GM21723 (cell line): ENCODE results near the gene LAMC3.
"Not testable (repeated sequence)": the region's sequence is repeated elsewhere in the genome, so short reads cannot be mapped to it uniquely, and the experiment has no call there.

Experiments
- ATAC-seq: cut with Tn5 transposase; IDR thresholded peaks from one replicate; pipeline ENCODE4 v1.9.1; 2021; ENCODE audit warnings: mild to moderate bottlenecking, moderate library complexity; ENCODE audit not compliant: unreplicated experiment

LAMC3 gene

DNA sequence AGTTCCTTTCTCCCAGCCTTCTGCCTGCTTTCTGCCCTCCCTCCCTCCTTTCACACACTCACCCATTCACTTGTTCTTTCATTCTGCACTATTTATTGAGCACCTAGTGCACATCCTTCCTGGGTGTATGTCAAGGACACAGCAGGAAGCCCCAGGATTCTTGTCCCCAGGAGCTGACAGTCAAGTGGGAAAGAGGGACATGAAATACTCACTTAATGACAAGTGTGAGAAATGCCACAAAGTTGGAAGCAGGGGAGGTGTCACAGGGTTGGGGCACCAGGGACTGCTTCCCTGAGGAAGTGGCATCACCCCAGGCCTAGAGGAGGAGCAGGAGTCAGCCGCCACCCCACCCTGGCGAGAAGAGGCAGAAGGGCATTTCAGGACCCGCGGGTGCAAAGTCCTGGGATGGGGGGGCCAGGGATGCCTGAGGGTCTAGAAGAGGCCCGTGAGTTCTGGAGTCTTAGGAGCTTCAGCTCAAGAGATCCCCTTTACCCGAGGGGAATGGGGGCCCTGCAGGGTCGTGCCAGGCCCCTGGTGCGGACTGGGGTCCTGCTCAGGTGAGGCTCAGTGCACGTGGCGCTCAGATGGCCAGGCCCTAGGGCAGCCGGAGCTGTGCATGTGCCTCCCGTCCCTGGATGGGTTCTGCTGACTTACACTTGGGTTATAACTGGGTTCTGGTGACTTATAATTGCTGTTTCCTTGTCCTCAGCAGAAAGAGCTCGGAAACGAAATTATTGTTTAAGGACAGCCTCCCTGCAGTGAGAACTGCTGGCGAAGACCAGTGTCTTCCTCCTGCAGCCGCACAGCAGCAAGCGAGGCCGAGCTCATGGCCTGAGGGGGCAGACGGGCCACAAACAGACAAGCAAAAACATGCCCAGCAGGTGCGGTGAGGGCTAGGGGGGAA, 16.9 kb upstream of the LAMC3 start:
- ATAC-seq: no peak

DNA sequence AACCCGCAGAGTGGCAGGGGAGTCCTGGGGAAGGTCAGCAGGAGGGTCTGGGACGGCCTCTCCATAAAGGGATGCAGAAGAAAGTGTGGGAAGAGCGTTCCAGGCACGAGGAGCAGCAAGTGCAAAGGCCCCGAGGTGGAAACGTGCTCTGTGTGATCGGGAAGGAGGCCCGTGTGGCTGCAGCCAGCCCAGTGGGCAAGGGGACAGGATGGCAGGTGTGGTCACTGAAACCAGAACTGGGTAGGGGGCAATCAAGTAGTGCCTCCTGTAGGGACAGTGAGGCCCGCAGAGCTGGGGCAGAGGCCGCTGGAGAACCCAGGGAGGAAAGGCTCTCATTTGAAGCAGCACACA, 16.3 kb upstream of the LAMC3 start:
- no peak for ATAC-seq

DNA sequence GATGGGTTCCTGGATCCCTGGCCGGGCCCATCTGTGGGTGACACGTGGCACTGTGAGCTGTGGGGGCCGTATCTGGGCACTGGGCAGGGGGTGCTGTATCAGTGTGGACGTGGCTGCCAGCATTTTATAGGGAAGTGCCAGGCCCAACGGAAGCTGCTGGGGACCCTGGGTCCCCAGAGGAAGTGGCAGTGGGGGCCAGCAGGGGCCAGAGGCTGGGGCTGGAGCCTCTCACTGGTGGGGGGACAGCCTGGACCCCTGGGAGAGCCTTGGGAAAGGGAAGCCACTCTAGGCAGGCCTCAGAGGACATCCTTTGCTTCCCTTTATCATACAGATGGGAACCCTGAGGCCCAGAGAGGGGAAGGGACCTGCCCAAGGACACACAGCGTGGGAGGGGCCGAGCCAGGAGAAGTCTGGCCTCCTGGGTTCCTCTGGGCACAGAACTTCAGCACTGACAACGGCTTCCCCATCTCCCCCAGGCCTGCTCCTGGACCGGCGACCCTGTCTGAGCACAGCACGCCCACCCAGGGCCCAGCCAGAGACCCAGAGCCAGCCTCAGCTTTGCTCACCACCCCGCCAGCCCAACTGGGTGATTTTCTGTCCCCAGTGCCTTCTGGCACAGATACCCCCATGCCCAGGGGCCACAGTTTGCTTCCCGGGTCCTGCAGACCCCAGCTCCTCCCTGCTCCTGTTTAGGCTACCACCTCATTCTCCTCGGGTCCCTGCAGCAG, 15.5 kb upstream of the LAMC3 start:
- ATAC-seq: no peak

DNA sequence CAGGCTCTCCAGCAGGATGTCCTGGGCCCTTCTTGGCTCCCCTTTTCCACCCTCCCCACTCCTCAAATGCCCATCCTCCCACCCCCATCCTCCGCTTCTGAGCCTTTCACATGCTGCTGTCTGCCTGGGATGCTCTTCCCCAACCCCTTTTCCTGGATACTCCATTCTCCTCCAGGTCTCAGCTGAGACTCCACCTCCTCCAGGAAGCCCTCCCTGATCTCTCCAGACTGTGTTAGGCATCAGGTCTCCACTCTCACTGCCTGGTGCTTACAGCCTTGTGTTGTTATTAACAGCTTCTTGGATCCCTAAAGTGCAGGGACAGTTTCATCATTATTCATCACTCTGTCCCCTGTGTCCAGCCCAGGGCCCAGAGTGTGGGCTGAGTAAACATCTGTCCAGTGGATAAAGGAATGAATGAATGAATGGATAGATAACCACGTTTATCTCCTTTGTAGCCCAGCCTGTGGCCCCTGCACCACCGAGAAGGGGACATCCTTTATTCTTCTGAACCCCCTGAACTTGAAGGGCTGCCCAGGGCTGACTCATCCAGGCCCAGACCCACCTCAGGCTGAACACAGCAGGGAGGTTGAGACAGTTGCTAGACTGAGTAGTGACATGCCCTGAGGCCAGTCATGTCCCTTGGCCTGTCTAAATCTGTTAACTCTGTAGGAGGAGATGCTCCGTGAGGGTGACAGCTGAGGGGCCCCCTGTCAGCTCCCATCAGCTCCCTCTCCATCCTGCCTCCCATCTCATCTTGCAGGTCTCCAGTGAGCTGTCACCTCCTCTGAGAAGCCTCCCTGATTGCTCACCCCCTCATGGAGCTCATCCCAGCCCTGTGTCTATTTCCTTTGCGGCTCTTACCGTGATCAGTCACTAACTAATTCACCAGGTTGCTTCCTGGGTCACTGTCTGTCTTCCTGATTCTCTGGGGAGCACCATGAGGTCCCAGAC, 14.6 kb upstream of the LAMC3 start:
- no peak for ATAC-seq

DNA sequence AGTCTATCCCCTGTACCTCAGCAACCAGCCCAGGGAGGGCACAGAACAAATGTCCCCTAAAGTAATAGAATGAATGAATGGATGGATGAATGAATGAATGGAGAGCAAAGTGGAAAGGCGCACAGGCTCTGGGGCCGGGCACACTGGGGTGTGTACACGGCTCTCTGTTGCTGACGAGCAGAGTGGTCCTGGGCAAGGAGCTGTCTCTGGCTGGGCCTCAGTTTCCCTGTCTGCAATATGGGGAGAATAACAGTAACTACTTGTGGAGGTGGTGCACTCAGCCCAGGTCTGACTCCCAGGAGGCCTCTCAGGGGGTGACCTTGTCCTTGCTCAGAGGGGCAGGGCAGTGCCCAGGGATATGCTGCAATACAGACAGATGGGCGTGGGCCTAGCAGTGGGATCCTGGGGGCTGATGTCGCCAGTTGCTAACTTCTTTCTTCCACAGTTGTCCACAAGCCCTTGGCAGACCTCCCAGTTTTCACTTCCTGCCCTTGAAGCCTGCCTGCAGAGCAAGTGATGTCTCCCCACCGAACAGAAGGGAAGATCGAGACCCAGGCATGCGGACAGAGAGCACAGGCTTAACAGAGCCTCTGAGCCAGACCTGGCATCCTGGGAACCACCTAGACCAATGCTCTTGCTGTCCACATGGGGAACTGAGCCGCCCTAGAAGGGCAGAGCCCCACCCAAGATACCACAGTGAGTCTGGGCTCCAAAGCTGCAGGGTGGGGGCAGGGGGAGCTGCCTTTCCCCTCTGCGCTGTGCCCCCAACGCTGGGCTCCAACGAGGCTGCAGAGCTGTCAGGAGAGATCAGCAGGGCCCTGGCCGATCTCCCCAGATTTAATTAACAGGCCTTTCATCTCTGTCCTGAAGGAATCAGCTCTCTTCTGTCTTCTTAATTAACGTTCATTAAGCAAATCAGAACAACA, 13.6 kb upstream of the LAMC3 start:
- ATAC-seq: no peak

DNA sequence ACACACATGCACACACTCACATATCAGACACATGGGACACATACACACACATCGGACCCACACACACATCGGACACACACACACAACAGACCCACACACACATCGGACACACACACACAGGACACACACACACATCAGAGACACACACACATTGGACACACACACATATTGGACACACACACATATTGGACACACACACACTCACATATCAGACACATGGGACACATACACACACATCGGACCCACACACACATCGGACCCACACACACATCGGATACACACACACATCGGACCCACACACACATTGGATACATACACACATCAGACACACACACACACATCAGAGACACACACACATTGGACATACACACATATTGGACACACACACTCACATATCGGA, 12.8 kb upstream of the LAMC3 start:
- no peak for ATAC-seq

DNA sequence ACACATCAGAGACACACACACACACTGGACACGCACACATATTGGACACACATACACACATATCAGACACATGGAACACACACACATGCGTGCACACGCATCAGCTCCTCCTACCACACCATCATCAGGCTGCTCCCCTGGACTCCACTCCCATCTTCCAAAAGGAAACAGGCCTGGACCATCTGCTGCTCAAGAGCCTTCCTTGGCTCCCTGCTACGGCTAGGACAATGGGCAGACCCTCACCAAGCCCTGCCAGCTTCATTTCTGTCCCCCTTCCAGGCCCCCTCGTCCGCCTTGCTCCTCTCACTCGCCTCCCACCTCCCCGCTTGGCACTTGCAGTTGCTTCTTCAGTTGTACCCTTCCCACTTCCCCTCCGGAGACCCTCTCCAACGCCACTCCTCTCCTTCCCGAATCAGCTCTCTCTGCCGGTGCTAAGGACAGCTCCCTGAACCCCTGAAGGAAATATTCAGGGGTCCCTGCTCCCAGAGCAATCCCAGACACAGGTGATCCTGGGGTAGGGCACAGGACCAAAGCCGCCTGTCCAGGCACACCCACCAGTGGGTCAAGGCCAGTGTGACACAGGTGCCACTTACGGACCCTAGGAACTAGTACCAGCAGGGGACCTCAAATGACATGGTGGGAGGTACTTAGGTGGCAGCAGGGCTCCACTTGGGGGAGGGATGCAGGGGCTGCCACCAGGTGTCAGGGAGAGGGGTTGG, 12.1 kb upstream of the LAMC3 start:
- no peak for ATAC-seq

DNA sequence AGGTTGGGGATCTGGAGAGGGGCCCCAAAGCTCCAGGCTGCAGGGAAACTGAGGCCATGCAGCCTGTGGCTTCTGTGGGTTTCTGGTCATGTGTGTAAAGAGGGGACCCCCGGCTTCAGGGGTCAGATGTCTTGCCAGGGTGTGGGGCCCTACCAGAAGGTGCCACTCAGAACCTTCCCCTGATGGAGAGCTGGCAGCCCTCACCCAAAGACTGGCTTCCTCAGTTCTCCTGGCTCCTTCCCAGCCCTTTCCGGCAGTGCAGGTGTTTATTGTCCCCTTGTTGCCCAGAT, 11.6 kb upstream of the LAMC3 start:
- ATAC-seq: no peak

DNA sequence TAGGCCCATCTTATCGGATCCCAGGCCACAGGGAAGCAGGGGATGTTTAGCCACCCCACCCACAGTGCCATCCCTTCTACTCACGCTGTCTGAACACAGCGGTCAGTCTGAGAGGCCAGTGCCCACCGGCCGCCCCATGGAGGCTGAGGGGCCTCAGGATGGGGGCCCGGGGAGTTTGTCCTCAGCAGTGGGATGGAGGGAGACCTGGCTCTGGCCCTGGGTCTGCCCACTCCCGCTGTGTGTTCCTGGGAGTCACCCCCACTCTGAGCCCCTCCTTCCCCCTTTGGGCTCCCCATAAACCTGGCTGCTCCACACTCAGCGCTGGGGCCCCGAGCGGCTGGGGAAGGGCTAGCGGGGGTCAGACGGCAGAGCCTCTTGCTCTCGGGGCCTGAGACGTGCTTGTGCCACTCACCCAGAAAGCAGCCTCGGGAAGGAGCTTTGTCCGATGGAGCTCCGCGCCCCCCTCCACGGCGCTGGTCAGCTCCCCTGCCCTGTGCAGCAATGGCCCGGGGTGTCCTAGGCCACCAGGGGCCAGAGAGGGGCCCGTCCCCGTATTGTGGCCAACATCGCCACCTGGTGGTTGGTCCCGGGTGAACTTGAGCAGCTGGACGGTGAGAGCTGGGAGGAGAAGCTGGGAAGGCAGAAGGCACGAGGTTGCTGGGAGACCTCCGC, 10.9 kb upstream of the LAMC3 start:
- ATAC-seq: no peak

DNA sequence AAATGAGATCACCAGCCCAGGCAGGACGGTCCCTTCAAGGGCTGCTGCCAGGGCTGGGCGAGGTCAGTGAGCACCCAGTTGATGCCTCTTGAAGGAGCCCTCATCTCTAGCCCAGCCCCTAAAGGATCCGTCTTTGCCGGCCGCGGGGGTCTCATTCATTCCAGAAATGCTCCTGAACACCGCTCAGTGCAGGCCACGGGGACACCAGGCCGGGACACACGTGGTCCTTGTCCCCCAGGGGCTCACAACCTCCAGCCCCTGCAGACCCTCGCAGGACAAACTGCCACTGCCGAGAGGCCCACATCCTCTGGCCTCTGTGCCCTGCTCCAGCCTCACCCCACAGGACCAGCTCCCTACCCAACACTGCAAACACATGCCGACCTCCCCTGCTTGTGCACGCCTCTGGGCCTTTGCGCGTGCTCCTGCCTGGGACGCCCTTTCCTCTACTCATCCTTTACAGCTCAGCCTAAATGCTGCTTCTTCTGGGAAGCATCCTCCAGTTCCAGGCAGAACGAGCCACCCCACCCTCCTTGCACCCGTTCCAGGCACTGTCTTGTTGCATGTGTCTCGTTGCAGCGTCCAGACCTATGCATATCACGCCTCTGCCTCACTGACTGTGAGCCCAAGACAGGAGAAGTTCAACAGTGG, 10.3 kb upstream of the LAMC3 start:
- no peak for ATAC-seq

DNA sequence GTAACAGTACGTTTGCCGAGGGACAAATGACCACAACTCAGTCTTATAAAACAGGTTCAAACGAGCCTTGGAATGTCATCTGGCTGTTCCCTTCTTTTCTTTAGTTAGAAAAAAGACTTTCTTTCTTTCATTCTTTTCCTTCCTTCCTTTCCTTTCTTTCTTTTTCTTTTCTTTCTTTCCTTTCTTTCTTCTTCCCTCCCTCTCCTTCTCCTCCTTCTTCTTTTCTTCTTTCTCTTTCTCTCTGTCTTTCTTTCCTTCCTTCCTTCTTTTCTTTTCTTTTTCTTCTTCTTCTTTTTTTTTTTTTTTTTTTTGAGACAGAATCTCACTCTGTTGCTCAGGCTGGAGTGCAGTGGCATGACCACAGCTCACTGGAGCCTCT, 9.7 kb upstream of the LAMC3 start:
- no peak for ATAC-seq

DNA sequence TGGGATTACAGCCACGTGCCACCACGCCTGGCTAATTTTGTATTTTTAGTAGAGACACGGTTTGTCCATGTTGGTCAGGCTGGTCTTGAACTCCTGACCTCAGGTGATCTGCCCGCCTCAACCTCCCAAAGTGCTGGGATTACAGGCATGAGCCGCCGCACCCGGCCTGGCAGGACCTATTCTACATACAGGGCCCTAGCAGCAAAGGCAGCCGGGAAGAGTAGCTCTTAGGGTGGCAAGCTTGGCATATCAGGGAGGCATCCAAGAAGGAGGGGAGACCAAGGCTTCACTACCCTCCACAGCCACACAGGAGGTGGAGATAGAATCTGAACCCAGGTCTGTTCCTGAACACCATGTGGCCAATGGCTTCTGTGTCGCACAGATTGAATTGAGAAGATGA, 8.4 kb upstream of the LAMC3 start:
- ATAC-seq: not testable (repeated sequence)

DNA sequence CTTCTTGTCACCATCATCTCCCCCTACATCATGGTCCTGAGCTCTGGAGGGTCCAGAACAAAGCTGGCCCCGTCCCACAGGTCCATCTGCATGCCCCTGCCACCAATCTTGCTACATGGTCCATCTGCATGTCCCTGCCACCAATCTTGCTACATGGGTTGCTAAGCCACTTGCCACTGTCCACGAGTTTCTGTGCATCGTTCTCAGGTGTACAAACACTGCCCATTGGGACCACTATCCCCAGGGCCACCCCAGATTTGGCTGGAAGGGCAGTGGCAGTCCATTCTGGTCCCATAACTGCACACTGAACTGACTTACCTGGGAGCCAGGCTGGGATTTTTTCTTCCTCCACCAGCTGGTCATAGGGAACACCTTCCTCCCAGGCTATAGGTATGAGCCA, 8.0 kb upstream of the LAMC3 start:
- no peak for ATAC-seq

DNA sequence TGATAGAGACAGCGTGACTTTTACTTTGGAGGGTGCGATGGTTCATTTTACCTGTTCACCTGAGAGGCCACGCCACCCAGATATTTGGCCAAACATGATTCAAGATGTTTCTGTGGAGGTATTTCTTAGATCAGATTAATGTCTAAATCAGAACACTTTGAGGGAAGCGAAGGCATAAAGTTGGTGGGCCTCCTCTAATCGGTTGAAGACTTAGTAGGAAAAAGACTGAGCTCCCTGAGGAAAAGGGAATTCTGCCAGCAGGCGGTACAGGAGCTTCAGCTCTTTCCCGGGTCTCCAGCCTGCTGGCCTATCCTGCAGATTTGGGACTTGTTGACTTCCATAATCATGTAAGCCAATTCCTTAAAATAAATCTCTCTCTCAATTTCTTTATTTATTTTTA, 7.0 kb upstream of the LAMC3 start:
- ATAC-seq: no peak

DNA sequence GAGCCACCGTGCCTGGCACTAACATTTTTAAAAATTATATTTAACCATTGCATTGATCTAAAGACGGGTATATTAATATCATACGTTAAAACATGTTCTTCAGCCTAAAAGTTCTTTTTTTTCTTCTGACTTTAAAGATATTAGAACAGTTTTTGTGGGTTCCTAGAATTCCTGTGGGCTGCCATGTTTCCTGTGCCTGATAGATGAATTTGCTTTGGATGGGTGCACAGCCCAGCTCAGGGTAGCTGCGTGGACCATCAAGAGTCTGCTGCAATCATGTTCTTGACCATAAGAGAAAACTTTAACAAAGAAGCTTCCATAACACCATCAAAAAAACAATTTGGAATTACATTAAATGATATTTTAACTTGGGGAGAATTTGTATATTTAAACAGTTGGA, 2.4 kb upstream of the LAMC3 start:
- ATAC-seq: no peak

DNA sequence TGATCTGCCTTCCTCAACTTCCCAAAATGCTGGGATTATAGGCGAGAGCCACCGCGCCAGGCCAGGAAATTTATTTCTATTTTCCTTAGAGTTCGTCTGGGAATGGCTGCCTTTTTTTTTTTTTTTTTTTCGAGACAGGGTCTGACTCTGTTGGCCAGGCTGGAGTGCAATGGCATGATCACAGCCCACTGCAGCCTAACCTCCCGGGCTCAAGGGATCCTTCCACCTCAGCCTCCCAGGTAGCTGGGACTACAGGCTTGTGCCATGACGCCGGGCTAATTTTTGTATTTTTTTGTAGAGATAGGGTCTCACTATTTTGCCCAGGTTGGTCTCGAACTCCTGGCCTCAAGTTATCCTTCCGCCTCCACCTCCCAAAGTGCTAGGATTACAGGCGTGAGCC, 888 bp upstream of the LAMC3 start:
- ATAC-seq: no peak

DNA sequence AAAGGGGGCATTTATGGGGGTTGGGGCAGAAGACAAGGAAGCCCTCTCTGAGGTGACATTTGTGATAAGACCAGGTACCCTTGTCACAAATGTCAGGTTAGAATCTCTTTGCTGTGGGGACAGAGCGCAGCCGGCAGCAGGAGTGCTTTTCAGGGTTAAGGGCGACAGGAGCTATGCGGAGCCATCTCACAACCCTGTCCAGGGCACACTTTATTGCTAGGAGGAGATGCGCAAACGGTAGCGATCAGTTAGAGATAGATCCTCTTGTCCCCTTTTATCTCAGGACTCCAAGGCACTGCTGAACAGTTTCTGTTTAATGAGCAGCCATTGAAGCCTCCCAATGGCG, 438 bp upstream of the LAMC3 start:
- ATAC-seq: no peak

DNA sequence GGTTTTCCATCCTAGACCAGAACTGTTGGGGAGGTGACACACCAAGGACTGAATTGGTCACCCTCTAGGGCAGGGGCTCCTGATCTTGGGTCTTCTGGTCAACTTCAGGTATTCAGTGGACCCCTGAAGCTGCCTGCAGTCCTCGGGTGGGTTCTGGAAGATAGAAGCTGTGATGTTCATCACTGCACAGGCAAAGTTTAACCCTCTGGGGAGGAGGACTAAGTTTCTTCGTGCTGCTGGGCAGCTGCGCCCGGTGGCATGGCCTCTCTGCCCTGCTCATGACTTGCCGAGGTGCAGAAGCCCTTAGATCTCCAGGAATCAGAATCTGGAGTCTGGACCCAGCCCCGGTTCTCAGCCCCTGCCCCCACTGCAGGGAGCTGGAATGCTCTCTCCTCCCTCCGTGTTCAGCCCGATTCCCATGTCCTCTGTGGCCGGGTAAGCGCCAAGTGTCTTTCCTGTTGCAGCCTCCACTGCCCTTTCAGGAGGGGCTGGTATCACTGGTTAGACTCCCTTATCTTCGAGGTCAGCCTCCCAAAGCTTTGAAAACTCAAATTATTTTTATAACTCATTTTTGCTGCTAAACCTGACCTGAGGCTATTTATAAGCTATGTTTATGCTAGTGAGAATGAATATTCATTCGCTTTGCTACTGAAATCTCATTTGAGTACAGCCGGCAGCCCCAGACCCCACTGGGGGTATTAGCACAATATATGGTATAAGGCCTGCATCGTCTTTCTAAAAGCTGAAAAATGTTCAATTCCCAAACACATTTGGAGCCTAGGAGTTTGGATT, 1.7 kb downstream of the LAMC3 start:
- ATAC-seq: no peak
